HFF-Myc (cell line): ENCODE data around the gene PRM1.

Experiments
- DNase-seq: peaks from one replicate; pipeline ENCODE4 v3.0.0-alpha.2; 2011; ENCODE audit warnings: low read depth; ENCODE audit errors: extremely low read depth
- H3K4me3 ChIP-seq: replicated peaks from 2 replicates; pipeline ENCODE4 v1.5.1; 2011; ENCODE audit warnings: low read depth, mild to moderate bottlenecking, control low read depth, low read length
- CTCF ChIP-seq: IDR thresholded peaks from 2 replicates; pipeline ENCODE4 v1.5.1; 2012; ENCODE audit warnings: mild to moderate bottlenecking, low read depth, low read length, control low read depth; ENCODE audit errors: missing control alignments

Gene PRM1

DNA sequence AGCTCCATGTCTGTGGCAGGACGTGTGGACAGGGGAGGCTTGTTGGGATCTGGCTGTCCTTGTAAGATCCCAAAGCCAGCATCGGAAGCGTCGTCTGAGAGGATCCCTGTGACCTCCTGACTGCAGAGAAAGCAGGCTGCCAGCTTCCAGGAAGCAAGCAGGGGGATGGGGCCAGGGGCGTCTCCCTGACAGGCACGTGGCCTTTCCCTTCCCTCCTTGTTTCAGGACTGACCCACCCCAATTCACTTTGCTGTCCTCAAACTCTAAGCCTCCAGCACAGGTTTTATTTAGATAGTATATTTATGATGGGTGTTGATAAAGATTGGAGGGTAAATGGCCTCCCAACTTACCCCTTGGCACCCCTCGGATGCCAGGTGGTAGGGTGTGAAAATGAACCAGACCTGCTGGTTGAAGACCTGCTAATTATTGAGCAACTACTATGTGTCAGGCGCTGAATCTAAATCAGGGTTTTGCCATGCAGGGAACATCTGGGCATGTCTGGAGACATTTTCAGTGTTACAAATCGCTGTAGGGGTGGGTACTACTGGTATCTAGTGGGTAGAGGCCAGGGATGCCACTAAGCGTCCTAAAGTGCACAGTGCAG lies 49.7 kb downstream of the PRM1 start:
- DNase-seq, result no peak
- no peak overlapping the region for H3K4me3 ChIP-seq
- no peak for TF ChIP-seq CTCF
